ENCODE data around the gene MEMO1. TPM values are rescaled to one million over a fixed set of nuclear protein-coding genes. Genes with fewer than 3 reads are reported as not detected.
A peak's percentile ranks its signal among the peaks of the same experiment; 100 is the strongest.

MEMO1 gene
- total and polyA plus RNA-seq, 9 of the 15 experiments (the other 6 are each of a cell fraction or from before 2014, with no cell fraction given) = 22.1 to 87.7 (median 61.2) TPM

DNA sequence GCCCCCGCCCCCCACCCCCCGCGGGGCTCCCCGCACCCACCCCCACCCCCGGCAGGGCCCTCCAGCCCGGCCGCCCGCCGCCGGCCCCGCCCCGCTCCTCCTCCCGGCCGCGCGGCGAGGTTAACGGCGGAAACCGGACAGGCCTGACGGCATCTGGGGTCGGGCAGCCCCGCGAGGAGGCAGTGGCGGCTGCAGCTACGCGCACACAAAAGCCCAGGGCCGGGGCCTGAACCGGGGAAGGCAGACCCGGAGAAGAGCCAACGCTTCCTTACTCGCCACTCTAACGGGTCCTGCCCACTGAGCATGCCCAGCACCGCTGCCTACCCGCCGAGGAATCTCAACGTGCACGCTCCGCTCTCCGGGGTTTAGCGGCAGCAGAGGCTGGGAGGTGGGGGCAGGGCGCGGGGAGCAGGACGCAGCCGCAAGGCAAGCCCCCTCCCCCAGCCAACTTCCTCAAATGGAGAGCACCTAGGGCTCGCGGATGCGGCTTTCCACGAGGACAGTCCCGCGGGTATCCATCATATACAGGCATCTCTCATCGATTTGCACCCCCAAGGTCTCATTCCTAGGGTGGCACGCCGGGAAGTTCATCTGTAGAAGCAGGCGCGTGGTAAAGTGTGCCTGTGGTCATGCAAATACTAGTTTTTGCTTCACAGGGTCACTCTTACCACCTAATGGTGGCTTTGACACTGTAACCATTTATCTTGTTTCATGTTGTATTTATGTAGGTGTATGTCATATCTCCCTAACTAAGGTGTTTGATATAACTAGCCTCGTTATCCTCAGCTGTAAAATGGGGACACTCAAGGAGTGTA, at the start of gene MEMO1 (continued):
- TF ChIP-seq, protein P1, sequence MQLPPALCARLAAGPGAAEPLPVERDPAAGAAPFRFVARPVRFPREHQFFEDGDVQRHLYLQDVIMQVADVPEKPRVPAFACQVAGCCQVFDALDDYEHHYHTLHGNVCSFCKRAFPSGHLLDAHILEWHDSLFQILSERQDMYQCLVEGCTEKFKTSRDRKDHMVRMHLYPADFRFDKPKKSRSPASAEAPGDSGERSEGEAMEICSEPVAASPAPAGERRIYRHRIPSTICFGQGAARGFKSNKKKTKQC (CRISPR knock-in tag; IDR thresholded peaks at IDR 0.05) = peak; percentile 85
- TF ChIP-seq ZNF121 (CRISPR knock-in tag; conservative IDR thresholded peaks at IDR 0.05) (no peak), DACH1 (IDR thresholded peaks at IDR 0.05; ENCODE audit: partially characterized antibody) (peak; percentile 67), HSF4 (CRISPR knock-in tag; IDR thresholded peaks at IDR 0.05; ENCODE audit: borderline replicate concordance) (no peak), SMAD4 (CRISPR knock-in tag; conservative IDR thresholded peaks at IDR 0.05) (peak; percentile 95), ZNF583 (CRISPR knock-in tag; IDR thresholded peaks at IDR 0.05) (peak; percentile 83), ELF1 (tag; IDR thresholded peaks at IDR 0.05) (peak; percentile 73), PTRF (tag; IDR thresholded peaks at IDR 0.05) (no peak), E2F3 (CRISPR knock-in tag; IDR thresholded peaks at IDR 0.05) (peak; percentile 75; the same call in 1 of the 2 replicates), FIP1L1 (IDR thresholded peaks at IDR 0.05; ENCODE audit: low read depth, low read length, poor library complexity, severe bottlenecking) (peak; percentile 79), COPS2 (conservative IDR thresholded peaks at IDR 0.05) (no peak), SRF (CRISPR knock-in tag; IDR thresholded peaks at IDR 0.05) (no peak), ZC3H4 (CRISPR knock-in tag; IDR thresholded peaks at IDR 0.05; ENCODE audit: borderline replicate concordance) (no peak), STAG1 (CRISPR knock-in tag; IDR thresholded peaks at IDR 0.05; ENCODE audit: borderline replicate concordance) (no peak), NR4A1 (CRISPR knock-in tag; IDR thresholded peaks at IDR 0.05) (0 out of 2 replicates have a peak, but pooled peaks have one; percentile 15), NR4A1 (tag; IDR thresholded peaks at IDR 0.05) (0 out of 2 replicates have a peak, but pooled peaks have one; percentile 39), KAT2B (IDR thresholded peaks at IDR 0.05; ENCODE audit: low read depth, low read length) (no peak)
- TF ChIP-seq, protein P2, sequence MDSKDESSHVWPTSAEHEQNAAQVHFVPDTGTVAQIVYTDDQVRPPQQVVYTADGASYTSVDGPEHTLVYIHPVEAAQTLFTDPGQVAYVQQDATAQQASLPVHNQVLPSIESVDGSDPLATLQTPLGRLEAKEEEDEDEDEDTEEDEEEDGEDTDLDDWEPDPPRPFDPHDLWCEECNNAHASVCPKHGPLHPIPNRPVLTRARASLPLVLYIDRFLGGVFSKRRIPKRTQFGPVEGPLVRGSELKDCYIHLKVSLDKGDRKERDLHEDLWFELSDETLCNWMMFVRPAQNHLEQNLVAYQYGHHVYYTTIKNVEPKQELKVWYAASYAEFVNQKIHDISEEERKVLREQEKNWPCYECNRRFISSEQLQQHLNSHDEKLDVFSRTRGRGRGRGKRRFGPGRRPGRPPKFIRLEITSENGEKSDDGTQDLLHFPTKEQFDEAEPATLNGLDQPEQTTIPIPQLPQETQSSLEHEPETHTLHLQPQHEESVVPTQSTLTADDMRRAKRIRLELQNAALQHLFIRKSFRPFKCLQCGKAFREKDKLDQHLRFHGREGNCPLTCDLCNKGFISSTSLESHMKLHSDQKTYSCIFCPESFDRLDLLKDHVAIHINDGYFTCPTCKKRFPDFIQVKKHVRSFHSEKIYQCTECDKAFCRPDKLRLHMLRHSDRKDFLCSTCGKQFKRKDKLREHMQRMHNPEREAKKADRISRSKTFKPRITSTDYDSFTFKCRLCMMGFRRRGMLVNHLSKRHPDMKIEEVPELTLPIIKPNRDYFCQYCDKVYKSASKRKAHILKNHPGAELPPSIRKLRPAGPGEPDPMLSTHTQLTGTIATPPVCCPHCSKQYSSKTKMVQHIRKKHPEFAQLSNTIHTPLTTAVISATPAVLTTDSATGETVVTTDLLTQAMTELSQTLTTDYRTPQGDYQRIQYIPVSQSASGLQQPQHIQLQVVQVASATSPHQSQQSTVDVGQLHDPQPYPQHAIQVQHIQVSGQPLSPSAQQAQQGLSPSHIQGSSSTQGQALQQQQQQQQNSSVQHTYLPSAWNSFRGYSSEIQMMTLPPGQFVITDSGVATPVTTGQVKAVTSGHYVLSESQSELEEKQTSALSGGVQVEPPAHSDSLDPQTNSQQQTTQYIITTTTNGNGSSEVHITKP (IDR thresholded peaks at IDR 0.05; ENCODE audit: partially characterized antibody) = peak; percentile 41
- TF ChIP-seq, protein P3, sequence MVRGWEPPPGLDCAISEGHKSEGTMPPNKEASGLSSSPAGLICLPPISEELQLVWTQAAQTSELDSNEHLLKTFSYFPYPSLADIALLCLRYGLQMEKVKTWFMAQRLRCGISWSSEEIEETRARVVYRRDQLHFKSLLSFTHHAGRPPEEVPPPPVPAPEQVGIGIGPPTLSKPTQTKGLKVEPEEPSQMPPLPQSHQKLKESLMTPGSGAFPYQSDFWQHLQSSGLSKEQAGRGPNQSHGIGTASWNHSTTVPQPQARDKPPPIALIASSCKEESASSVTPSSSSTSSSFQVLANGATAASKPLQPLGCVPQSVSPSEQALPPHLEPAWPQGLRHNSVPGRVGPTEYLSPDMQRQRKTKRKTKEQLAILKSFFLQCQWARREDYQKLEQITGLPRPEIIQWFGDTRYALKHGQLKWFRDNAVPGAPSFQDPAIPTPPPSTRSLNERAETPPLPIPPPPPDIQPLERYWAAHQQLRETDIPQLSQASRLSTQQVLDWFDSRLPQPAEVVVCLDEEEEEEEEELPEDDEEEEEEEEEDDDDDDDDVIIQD (CRISPR knock-in tag; IDR thresholded peaks at IDR 0.05) = 0 out of 2 replicates have a peak, but pooled peaks have one; percentile 34
- TF ChIP-seq, protein P4, sequence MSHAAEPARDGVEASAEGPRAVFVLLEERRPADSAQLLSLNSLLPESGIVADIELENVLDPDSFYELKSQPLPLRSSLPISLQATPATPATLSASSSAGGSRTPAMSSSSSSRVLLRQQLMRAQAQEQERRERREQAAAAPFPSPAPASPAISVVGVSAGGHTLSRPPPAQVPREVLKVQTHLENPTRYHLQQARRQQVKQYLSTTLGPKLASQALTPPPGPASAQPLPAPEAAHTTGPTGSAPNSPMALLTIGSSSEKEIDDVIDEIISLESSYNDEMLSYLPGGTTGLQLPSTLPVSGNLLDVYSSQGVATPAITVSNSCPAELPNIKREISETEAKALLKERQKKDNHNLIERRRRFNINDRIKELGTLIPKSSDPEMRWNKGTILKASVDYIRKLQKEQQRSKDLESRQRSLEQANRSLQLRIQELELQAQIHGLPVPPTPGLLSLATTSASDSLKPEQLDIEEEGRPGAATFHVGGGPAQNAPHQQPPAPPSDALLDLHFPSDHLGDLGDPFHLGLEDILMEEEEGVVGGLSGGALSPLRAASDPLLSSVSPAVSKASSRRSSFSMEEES (CRISPR knock-in tag; IDR thresholded peaks at IDR 0.05) = no peak
